Activated CD4-positive, alpha-beta T cell treated with anti-CD3 and anti-CD28 coated beads, Interleukin-2, amount 10 ng/mL, durations not matched to agents 7 days and 5 days (primary cell): ENCODE measurements around the gene RSPH1. TPM values are rescaled to one million over a fixed set of nuclear protein-coding genes. Genes with fewer than 3 reads are reported as not detected.

Experiments
- CTCF ChIA-PET: fragments of 350-600 bp; sonication (Branson Sonifier 250); formaldehyde crosslinking; loops from one replicate; lab custom pipeline; 2021; ENCODE audit warnings: antibody characterized with exemption; lab: Charles Lee
- POLR2A ChIA-PET: fragments of 350-600 bp; sonication (Branson Sonifier 250); formaldehyde crosslinking; loops from one replicate; lab custom pipeline; 2021; ENCODE audit warnings: antibody characterized with exemption; lab: Charles Lee
- DNase-seq: peaks from one replicate; pipeline ENCODE4 v3.0.0-alpha.2; 2020
- H3K27ac Mint-ChIP-seq: one replicate; pipeline ENCODE4 v1.8.0; 2021; ENCODE audit warnings: mild to moderate bottlenecking, moderate library complexity, mixed read lengths
- H3K27me3 Mint-ChIP-seq: one replicate; pipeline ENCODE4 v1.8.0; 2021; ENCODE audit warnings: mixed read lengths
- H3K36me3 Mint-ChIP-seq: one replicate; pipeline ENCODE4 v1.8.0; 2021; ENCODE audit warnings: low read depth, mixed read lengths
- H3K4me1 Mint-ChIP-seq: one replicate; pipeline ENCODE4 v1.8.0; 2021; ENCODE audit warnings: mixed read lengths
- H3K4me3 Mint-ChIP-seq: one replicate; pipeline ENCODE4 v1.8.0; 2021; ENCODE audit warnings: mild to moderate bottlenecking, moderate library complexity, mixed read lengths
- H3K9me3 Mint-ChIP-seq: one replicate; pipeline ENCODE4 v1.8.0; 2021; ENCODE audit warnings: mixed read lengths
- total RNA-seq, 2 experiments: library from RNA; stranded (reverse); gene quantifications; one replicate each; pipeline ENCODE4 v1.2.3, GENCODE V29; 2021

The RSPH1 gene
- total RNA-seq, 2 experiments from 2014 or later, result not detected

DNA sequence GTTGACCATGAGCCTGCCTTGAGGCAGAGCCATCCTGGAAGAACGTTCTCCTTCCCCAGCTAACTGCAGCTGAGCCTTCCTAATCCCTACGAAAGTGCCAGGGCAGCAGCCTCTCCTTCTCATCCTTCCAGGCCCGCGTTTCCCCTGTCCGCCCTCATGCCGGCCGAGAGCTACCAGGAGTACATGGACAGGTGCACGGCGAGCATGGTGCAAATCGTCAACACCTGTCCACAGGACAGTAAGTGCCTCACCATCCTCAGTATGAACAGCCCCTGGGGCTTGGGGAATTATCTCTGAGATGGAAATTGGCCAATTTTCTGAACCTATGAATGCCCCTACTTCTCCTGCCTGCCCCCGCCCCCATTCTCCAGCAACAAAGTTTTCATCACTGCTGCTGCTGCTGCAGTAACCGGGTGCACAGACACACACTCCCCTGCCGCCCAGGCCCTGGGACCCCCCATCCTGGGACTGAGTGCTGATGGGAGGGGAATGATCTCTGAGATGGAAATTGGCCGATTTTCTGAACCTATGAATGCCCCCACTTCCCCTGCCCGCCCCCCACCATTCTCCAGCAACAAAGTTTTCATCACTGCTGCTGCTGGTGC lies 52.7 kb downstream of the RSPH1 start:
- POLR2A ChIA-PET, result no interaction called here
- Mint-ChIP-seq H3K4me1 (peaks cover 32% of the 10 kb centered on the region), H3K27ac (no peak overlapping the region), H3K36me3 (peaks cover 90% of the 10 kb centered on the region), H3K4me3 (no peak overlapping the region), H3K9me3 (no peaks in the 10 kb centered on the region), H3K27me3 (no peaks in the 10 kb centered on the region)
- no peak for DNase-seq
- CTCF ChIA-PET, result interaction anchor here (3.3 kb wide), 1 partner anchor 132 kb away, joined by 9 read pairs; no protein-coding TSS in a partner anchor

- POLR2A ChIA-PET, result no interaction called here
- CTCF ChIA-PET, result no interaction called here
- H3K4me3 Mint-ChIP-seq, result no peak overlapping the region
- peaks cover 90% of the 10 kb centered on the region for H3K36me3 Mint-ChIP-seq
- DNase-seq, result no peak
- H3K27ac Mint-ChIP-seq, result no peak overlapping the region
- H3K4me1 Mint-ChIP-seq, result peaks cover 33% of the 10 kb centered on the region
- no peaks in the 10 kb centered on the region for H3K9me3 Mint-ChIP-seq
- no peaks in the 10 kb centered on the region for H3K27me3 Mint-ChIP-seq
These were observed 54.1 kb downstream of the RSPH1 start for GRCh38 chr21:42441963-42442362.

- Mint-ChIP-seq H3K36me3 (peaks cover 89% of the 10 kb centered on the region), H3K27me3 (no peaks in the 10 kb centered on the region), H3K9me3 (no peaks in the 10 kb centered on the region), H3K4me3 (no peak overlapping the region), H3K27ac (no peak overlapping the region), H3K4me1 (peaks cover 30% of the 10 kb centered on the region)
- CTCF ChIA-PET, result no interaction called here
- DNase-seq, result no peak
- POLR2A ChIA-PET, result no interaction called here
These were observed 55.7 kb downstream of the RSPH1 start for GRCh38 chr21:42440187-42440792.

- Mint-ChIP-seq H3K27ac (no peak overlapping the region), H3K9me3 (no peaks in the 10 kb centered on the region), H3K4me1 (peaks cover 38% of the 10 kb centered on the region), H3K27me3 (no peaks in the 10 kb centered on the region), H3K36me3 (peaks cover 89% of the 10 kb centered on the region), H3K4me3 (no peak overlapping the region)
- ChIA-PET POLR2A (no interaction called here), CTCF (interaction anchor here (1.1 to 1.7 kb wide), 2 partner anchors 11 to 19 kb away, joined by 3 to 4 read pairs; no protein-coding TSS in a partner anchor)
- no peak for DNase-seq
These were observed 56.5 kb downstream of the RSPH1 start for GRCh38 chr21:42439284-42440186.

DNA sequence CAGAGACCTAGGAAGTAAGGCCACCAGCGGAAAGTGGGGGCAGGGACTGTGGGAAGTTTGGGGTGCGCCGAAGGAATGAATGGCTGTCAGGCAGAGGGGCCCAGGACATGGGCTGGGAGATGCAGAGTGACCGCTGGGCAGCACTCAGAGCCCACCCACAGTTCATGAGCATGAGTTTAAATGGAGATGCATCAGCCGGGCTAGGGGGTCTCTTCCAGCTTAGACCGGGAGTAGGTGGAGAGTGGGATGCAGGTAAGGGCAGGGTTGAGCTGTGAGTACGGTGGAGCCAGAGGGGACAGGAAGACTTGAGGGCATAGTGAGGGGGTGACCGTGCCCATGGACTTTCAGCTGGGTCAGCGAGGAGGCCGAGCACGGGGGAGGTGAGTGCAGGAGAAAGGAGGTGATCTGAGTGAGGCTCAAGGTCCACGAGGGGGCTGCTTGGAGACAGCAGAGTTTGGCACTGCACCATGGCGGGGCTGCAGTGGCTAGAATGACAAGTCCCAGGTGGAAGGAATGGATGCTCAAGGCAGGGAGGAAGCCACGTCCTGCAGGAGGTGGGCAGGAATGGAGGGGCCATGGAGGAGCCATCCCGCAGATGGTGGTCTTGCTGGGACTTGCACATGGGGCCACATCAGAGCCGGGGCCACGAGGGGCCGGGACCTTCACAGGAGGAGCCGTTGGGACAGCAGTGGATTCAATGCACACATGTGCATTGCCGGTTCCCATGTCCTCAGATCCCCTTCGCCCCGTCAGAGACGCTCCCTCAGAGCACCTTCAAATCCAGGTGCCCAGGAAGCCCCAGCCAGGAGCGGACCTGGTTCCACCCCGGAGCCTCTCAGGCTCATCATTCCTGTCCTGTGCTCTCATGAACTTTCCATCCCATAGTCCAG lies 57.5 kb downstream of the RSPH1 start:
- Mint-ChIP-seq H3K4me1 (peaks cover 47% of the 10 kb centered on the region), H3K4me3 (no peak overlapping the region), H3K27ac (no peak overlapping the region), H3K27me3 (no peaks in the 10 kb centered on the region), H3K9me3 (peaks cover under 1% of the 10 kb centered on the region), H3K36me3 (peaks cover 93% of the 10 kb centered on the region)
- DNase-seq, result no peak
- CTCF ChIA-PET, result interaction anchor here (1.1 to 1.7 kb wide), 3 partner anchors 10 to 18 kb away, joined by 3 to 4 read pairs (median 3); no protein-coding TSS in a partner anchor
- POLR2A ChIA-PET, result interaction anchor here (0.6 kb wide), 1 partner anchor 12 kb away, joined by 3 read pairs; no protein-coding TSS in a partner anchor

DNA sequence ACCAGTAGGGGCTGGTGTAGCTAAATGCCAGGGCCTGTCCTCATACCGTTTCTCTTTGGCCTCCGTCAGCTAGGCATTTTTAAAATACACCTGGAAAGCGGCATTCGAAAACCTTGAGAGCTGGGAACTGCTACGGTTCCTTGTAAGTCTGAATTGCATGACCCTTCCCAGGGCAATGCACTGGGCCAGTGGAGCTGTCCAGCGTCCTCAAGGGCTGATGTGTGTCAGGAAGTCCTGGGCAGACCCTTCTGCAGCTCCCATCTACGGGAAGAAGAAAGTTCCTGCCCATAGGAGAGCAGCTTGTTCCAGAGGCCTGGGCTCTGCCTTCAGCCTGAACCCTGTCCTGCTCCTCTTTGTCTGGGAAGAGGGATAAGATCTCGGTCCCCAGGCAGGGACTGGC lies 58.2 kb downstream of the RSPH1 start:
- ChIA-PET CTCF (interaction anchor here (1.1 to 1.7 kb wide), 4 partner anchors 9 to 100 kb away, joined by 3 to 4 read pairs (median 3); no protein-coding TSS in a partner anchor), POLR2A (interaction anchor here (0.6 kb wide), 2 partner anchors 11 to 21 kb away, joined by 3 read pairs; no protein-coding TSS in a partner anchor)
- H3K36me3 Mint-ChIP-seq, result peaks cover 97% of the 10 kb centered on the region
- H3K9me3 Mint-ChIP-seq, result peaks cover 4% of the 10 kb centered on the region
- no peak for DNase-seq
- H3K27me3 Mint-ChIP-seq, result no peaks in the 10 kb centered on the region
- H3K4me1 Mint-ChIP-seq, result peaks cover 55% of the 10 kb centered on the region
- H3K4me3 Mint-ChIP-seq, result no peak overlapping the region
- no peak overlapping the region for H3K27ac Mint-ChIP-seq

DNA sequence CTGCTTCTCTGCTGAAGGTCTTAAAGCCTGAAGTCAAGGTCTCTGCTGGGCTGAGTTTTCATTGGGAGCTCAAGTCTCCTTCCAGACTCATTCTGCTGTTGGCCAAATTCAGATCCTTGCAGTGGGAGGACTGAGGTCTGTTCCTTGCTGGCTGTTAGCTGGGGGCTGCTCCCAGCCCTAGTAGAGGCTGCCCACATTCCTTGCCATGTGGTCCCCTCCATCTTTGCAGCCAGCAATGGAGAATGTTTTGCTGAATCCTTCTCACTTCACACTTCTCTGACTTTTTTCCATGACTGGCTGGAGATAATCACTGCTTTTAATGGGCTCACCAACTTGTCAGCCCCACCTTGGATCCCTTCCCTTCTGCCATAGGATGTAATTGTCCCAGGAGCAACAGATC lies 59.1 kb downstream of the RSPH1 start:
- Mint-ChIP-seq H3K4me1 (peaks cover 61% of the 10 kb centered on the region), H3K9me3 (peaks cover 12% of the 10 kb centered on the region), H3K4me3 (no peak overlapping the region), H3K27me3 (no peaks in the 10 kb centered on the region), H3K27ac (no peak overlapping the region), H3K36me3 (peaks cover 97% of the 10 kb centered on the region)
- POLR2A ChIA-PET, result no interaction called here
- DNase-seq, result no peak
- CTCF ChIA-PET, result interaction anchor here (0.7 to 1.3 kb wide), 4 partner anchors 12 to 99 kb away, joined by 3 read pairs; no protein-coding TSS in a partner anchor

GRCh38 chr21:42435833-42436232 lies 60.2 kb downstream of the RSPH1 start:
- Mint-ChIP-seq H3K27ac (no peak overlapping the region), H3K4me1 (peaks cover 61% of the 10 kb centered on the region), H3K27me3 (no peaks in the 10 kb centered on the region), H3K9me3 (peaks cover 15% of the 10 kb centered on the region), H3K36me3 (peaks cover 98% of the 10 kb centered on the region), H3K4me3 (no peak overlapping the region)
- DNase-seq, result no peak
- POLR2A ChIA-PET, result no interaction called here
- CTCF ChIA-PET, result no interaction called here

DNA sequence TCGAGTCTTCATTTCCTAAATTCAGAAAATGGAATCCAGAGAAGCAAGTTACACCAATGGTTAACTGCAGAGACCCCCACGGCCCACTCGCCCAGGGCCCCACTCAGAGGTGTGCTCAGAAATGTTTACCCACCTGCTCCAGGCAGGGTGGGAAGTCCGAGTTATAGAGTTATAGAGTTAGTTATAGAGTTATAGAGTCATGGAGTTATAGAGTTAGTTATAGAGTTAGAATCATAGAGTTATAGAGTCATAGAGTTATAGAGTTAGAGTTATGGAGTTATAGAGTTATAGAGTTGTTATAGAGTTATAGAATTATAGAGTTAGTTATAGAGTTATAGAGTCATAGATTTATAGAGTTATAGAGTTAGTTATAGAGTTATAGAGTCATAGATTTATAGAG lies 60.6 kb downstream of the RSPH1 start:
- H3K9me3 Mint-ChIP-seq, result peaks cover 15% of the 10 kb centered on the region
- POLR2A ChIA-PET, result no interaction called here
- H3K4me3 Mint-ChIP-seq, result no peak overlapping the region
- peaks cover 98% of the 10 kb centered on the region for H3K36me3 Mint-ChIP-seq
- DNase-seq, result no peak
- no peaks in the 10 kb centered on the region for H3K27me3 Mint-ChIP-seq
- CTCF ChIA-PET, result interaction anchor here (1.4 kb wide), 1 partner anchor 12 kb away, joined by 6 read pairs; no protein-coding TSS in a partner anchor
- no peak overlapping the region for H3K27ac Mint-ChIP-seq
- peaks cover 58% of the 10 kb centered on the region for H3K4me1 Mint-ChIP-seq

DNA sequence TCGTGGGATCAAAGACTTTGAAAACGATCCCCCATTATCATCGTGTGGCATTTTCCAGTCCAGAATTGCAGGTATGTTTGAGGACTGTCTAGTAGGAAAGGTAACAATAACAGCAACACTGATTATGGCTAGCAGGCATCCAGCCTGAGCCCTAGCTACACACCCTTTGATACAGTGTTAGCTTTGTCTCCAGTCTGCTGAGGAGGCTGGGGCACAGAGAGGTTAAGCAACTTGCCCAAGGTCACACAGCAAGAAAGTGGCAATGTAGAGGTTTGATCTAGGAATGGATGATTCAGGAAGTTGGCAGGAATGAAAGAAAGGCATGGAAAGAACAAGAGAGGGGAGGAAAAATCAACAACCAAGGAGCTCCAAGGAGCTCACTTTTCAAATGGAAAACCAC lies 61.1 kb downstream of the RSPH1 start:
- POLR2A ChIA-PET, result interaction anchor here (0.6 kb wide), 2 partner anchors 460 to 1005 kb away, joined by 3 read pairs; no protein-coding TSS in a partner anchor

DNA sequence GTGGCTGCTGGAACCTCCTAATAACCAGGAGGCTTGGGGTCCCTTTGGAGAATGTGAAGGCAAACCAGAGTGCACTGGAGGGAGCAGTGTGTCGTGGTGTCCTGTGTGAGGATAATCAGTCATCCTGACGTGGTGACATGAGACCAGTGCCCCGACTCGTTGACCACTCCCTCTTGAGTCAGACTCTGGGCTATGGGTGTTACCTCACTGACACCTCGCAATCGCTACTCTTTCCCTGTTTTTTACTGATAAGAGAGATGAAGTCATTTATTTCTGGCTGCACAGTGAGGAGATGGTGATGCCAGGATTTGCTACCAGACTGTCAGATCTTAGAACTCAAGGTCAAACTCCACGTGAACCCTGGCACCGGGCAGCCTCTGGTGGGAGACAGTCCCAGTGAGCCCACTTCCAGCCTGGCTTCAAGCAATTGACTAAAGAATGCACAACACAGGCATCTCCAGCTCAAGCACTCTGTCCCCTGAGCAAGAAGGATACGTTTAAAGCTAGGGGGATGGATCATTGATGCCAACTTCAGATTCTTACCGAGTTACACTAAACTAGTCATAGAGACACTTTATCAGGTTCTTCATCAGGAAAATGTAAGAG lies 62.0 kb downstream of the RSPH1 start:
- Mint-ChIP-seq H3K27me3 (no peaks in the 10 kb centered on the region), H3K4me3 (no peak overlapping the region), H3K27ac (no peak overlapping the region), H3K36me3 (peaks cover 97% of the 10 kb centered on the region), H3K9me3 (peaks cover 15% of the 10 kb centered on the region), H3K4me1 (peaks cover 49% of the 10 kb centered on the region)
- no peak for DNase-seq
- ChIA-PET CTCF (interaction anchor here (1.4 kb wide), 1 partner anchor 11 kb away, joined by 6 read pairs; no protein-coding TSS in a partner anchor), POLR2A (interaction anchor here (0.6 kb wide), 1 partner anchor 461 kb away, joined by 3 read pairs; no protein-coding TSS in a partner anchor)

More for the DNA sequence above, 61.1 kb downstream of the RSPH1 start:
- peaks cover 15% of the 10 kb centered on the region for H3K9me3 Mint-ChIP-seq
- H3K27ac Mint-ChIP-seq, result no peak overlapping the region
- peaks cover 57% of the 10 kb centered on the region for H3K4me1 Mint-ChIP-seq
- H3K36me3 Mint-ChIP-seq, result peaks cover 97% of the 10 kb centered on the region
- no peak overlapping the region for H3K4me3 Mint-ChIP-seq
- CTCF ChIA-PET, result interaction anchor here (1.4 kb wide), 1 partner anchor 12 kb away, joined by 6 read pairs; no protein-coding TSS in a partner anchor
- H3K27me3 Mint-ChIP-seq, result no peaks in the 10 kb centered on the region
- no peak for DNase-seq
